ENCODE results near the gene SLC6A12.

Gene SLC6A12

GRCh38 chr12:213527-213932, 427 bp downstream of the SLC6A12 start:
- no peak for DNase-seq

DNA sequence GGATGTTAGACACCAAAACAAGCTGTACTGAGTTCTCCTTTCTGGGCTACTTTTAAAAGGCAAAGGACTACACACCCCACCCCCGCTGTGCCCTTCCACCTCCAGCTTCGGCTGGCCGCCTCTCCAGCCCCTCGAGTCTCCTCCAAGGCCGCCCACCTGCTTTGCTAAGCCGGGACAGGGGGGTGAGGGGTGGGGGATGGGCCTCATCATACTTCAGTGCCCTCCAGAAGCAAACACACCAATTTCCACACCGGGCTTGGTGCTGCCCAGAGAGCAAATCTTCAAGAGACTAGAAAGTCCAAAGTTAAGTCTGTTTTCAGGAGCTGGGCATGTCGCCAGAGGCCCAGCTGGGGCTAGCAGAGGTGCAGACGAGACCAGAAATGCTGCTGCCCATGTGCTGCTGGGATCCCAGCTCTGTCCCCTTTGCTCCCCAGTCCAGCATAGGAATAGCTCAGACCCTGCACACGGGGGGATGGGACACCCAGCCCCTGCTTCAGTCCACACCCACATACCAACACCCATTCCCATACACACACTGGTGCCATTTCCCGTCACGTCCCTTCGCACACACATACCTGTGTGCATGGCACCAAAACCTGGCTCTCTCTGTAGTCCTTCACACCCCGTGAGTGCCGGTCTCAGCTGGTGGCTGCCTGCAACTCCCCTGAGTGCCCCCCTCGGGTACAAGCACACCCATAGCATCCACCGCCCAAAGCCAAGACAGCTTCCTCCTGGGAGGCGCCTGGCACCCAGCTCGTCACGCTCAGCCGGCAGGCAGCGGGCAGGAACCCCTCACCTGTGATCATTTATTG, 1.0 kb downstream of the SLC6A12 start:
- DNase-seq, result no peak

- DNase-seq, result no peak
These were observed 1.6 kb downstream of the SLC6A12 start for GRCh38 chr12:212415-212714.

GRCh38 chr12:211639-212414, 2.1 kb downstream of the SLC6A12 start:
- DNase-seq, result no peak

DNA sequence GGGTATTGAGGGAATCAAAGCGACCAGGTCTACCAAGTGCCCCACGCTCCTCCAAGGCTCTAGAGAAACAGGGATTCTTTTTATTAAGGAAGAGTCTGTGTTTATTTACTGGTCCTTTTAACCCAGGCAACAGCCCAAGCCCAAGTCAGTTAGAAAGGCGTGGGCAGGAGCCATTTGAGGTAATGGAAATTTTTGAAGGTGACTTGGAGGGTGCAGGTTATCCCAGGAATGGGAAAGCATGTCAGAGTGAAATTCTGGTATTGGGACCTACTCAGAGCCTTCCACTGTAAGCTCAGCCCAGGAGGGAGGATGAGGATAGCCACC, 2.9 kb downstream of the SLC6A12 start:
- no peak for DNase-seq

GRCh38 chr12:210277-211141, 3.4 kb downstream of the SLC6A12 start:
- DNase-seq, result no peak

- no peak for DNase-seq
These were observed 4.1 kb downstream of the SLC6A12 start for GRCh38 chr12:209851-210250.

- DNase-seq, result no peak
These were observed 4.7 kb downstream of the SLC6A12 start for GRCh38 chr12:209246-209645.

GRCh38 chr12:208813-209212, 5.1 kb downstream of the SLC6A12 start:
- no peak for DNase-seq

DNA sequence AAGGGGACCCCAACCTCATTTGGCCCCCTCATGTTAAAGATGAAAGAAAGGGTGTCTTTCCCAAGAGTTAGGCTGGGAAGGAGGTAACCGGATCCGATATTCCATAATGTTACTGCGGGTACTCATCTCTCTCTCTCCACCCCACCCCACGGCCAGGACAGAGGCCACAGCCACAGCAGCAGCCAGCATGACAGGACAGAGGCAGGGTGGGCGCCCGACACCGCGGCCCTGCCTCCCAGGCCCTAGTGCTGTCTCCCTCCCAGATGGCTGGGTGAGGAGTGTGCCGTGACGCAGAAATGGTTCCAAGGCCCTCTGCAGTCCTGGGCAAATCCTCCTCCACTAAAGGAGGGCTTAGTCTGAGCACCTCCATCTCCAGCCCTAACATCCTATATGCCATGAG, 6.2 kb downstream of the SLC6A12 start:
- DNase-seq, result no peak

- DNase-seq, result no peak
These were observed 7.1 kb downstream of the SLC6A12 start for GRCh38 chr12:206746-207440.

DNA sequence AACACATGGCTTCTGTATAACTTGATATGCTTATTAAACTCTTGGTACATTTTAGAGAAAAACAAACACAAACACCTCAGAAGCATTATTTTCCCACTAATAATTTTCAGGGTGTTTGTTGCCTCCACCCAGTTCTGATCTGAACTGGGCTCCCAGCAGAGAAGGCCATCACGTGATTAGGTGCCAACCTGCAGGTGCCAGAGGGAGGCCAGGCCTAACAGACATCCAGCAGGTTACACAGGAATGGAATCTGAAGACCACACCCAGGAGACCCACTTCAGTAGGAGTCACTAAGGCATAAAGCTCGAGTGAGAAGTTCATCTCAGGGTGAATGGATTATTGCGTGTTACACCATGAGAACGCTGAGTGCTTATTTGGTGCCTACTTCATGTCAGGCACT, 8.9 kb downstream of the SLC6A12 start:
- DNase-seq, result no peak

- DNase-seq, result no peak
These were observed 9.7 kb downstream of the SLC6A12 start for GRCh38 chr12:204261-204678.

DNA sequence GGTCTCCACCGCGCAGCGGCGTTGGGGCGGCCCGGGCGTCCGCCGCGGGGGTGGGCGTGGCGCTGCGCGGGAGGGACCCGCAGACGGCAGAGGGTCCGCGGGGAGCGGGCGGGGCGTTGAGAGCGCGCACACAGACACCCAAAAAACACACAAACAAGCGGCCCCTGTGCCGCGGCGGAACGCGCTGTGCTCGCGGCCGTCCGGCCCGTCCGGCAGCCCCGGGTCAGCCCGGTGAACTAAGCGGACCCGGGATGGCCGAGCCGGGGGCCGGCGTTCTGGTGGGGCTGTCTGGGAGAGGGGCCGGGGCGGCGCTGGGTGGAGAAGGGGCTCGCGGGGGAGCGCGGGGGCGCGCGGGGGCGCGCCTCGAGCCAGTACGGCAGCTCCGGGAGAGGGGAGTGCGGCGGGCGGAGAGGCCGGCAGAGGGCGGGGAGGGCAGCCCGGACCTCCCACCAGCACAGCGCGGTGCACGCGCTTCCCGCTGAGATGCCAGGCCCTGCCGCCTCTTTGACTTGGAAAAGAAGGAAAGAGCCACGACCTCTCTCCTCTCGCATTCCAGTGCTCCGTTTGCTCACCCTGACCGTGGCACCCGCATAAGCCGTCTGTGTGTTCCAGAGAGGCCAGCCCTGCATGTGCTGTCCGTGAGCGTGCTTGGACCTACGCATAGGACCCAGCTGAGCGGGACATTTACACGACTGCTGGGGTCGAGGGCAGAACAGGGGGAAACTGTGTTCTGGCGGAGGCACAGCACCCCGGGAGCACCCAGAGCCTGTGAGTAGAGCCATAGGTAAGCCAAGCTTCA, 10.3 kb downstream of the SLC6A12 start:
- DNase-seq, result no peak

GRCh38 chr12:203074-203461, 10.9 kb downstream of the SLC6A12 start:
- DNase-seq, result no peak

DNA sequence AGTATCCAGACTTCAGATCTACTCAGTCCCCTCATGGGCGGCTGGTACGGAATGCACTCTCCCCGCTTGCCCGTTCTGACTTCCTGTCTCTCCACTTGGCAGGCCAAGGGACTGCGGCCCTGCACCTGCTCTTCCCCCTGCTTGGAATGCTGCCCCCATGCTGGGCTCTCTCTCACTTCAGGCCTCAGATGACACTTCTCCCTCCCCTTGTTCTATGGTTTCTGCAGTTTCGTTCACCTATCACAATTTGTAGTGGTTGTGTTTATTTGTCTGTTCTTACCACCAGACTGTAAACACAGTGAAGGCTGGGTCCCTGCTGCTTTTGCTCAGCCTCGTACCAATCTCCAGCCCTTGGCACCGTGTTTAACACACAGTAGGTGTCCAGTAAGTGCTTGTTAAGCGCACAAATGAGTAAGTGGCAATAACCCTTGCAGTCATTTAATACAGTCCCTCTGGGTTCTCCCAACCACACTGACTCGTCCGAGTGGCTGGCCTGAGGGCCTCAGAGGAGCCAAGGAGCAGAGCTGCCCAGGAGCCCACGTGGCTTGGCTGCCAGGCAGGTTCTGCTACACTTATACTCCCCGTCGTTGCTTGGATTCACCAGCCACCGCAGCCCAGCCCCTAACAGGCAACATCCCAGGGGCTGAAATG, 11.8 kb downstream of the SLC6A12 start:
- DNase-seq, result no peak

GRCh38 chr12:201361-201760, 12.6 kb downstream of the SLC6A12 start:
- DNase-seq, result no peak

DNA sequence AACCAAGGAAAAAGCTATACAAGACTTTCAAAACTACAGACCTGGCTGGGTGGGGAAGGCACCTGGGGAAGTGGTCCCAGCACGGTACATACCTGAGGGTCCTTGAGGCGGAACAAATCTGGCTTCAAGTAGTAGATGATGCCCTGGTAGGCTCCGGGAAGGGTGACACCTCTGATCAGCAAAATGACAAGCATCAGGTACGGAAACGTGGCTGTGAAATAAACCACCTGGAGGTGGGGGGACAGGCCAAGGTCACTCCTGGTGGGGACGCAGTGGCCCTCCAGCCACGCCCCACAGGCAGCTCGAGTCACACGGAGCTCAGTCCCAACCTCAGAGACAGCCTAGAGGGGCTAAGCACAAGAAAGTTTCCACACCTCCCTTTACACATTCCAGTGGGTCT, 15.3 kb downstream of the SLC6A12 start:
- no peak for DNase-seq

- DNase-seq, result no peak
These were observed 15.9 kb downstream of the SLC6A12 start for GRCh38 chr12:197911-198695.

- no peak for DNase-seq
These were observed 16.6 kb downstream of the SLC6A12 start for GRCh38 chr12:197347-197746.

DNA sequence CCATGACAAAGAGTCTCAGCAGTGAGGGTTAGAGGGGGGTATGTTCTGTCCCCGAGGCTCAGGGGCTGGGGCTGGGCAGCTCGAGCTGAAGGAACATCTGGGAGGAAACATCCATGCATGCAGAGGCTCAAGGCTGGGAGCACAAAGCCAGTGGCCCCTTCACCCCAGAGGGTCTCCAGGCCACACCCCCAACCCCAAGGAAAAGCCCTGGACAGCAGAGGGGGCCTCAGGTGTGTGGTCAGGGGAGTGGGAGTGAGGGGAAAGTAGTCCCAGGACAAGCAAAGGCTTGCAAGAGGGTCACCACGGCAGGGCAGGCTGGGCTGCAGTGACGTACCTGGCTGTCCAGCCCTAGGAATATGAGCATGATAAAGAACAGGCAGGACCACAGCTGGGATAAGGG, 17.5 kb downstream of the SLC6A12 start:
- DNase-seq, result no peak
